OCI-LY7 (cell line): Measurements from ENCODE around the gene SMURF2.

Experiments
- EZH2phosphoT487 ChIP-seq: fragments of 200-600 bp; sonication (generic); IDR thresholded peaks from 2 replicates; pipeline ENCODE4 v1.6.1; 2018; ENCODE audit warnings: low read depth, borderline replicate concordance, mild to moderate bottlenecking, mixed run types, antibody characterized with exemption, low read length, moderate library complexity, mixed read lengths
- TF ChIP-seq, protein P1 (sequence below): fragments of 200-600 bp; sonication (generic); conservative IDR thresholded peaks from 2 replicates; pipeline ENCODE4 v1.5.1; 2014; ENCODE audit warnings: mild to moderate bottlenecking, antibody characterized with exemption, low read length, moderate library complexity, mixed read lengths

DNA sequence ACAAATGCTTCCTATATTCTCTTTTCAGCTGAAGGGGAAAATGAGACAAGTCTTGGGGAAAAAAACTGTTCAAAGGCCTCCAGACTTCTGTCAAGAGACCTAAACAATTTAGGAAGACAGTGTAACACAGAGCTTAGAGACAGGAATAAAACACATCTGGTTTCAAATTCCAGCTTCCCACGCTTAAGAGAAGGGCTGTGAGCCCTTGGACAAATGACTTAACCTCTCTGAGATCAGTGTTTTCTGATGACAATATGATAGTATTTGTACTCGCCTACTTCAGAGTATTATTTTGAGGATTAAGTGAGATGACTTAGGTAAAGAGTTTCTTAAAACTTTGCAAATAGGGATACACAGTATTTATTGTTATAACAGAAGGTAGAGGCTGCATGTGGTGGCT, 29.5 kb downstream of the SMURF2 start:
- TF ChIP-seq, protein P1, sequence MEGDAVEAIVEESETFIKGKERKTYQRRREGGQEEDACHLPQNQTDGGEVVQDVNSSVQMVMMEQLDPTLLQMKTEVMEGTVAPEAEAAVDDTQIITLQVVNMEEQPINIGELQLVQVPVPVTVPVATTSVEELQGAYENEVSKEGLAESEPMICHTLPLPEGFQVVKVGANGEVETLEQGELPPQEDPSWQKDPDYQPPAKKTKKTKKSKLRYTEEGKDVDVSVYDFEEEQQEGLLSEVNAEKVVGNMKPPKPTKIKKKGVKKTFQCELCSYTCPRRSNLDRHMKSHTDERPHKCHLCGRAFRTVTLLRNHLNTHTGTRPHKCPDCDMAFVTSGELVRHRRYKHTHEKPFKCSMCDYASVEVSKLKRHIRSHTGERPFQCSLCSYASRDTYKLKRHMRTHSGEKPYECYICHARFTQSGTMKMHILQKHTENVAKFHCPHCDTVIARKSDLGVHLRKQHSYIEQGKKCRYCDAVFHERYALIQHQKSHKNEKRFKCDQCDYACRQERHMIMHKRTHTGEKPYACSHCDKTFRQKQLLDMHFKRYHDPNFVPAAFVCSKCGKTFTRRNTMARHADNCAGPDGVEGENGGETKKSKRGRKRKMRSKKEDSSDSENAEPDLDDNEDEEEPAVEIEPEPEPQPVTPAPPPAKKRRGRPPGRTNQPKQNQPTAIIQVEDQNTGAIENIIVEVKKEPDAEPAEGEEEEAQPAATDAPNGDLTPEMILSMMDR, result no peak
- no peak for TF ChIP-seq EZH2phosphoT487
